OCI-LY3 (cell line): ENCODE results near the gene CFAP45.

Experiments
- EZH2phosphoT487 ChIP-seq: fragments of 200-600 bp; shearing (Covaris generic); IDR thresholded peaks from 2 replicates; pipeline ENCODE4 v1.6.1; 2018; ENCODE audit warnings: antibody characterized with exemption, mixed run types, low read depth
- TF ChIP-seq, protein P1 (sequence below): fragments of 200-600, 300-600 bp; sonication (generic); IDR thresholded peaks from 2 replicates; pipeline ENCODE4 v1.5.1; 2014; ENCODE audit warnings: antibody characterized with exemption, low read length, low read depth

DNA sequence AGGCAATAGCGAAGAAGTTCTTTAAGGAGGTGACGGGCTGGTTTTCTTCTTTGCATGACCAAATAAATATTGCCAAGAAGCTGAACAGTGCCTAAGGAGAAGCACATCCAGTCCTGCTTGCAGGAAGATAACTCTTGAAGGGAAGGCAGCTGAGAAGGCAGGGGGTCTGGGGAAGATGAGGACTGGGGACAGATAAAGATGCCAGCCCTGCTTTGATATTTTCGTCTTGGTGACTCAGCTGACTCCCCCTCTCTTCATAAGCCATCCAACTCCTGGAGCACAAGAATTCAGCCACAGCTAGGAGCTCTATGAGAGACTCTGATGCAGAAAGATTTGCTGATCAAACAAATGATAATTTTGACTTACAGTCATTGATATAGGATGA, 3.4 kb downstream of the CFAP45 start:
- TF ChIP-seq, protein P1, sequence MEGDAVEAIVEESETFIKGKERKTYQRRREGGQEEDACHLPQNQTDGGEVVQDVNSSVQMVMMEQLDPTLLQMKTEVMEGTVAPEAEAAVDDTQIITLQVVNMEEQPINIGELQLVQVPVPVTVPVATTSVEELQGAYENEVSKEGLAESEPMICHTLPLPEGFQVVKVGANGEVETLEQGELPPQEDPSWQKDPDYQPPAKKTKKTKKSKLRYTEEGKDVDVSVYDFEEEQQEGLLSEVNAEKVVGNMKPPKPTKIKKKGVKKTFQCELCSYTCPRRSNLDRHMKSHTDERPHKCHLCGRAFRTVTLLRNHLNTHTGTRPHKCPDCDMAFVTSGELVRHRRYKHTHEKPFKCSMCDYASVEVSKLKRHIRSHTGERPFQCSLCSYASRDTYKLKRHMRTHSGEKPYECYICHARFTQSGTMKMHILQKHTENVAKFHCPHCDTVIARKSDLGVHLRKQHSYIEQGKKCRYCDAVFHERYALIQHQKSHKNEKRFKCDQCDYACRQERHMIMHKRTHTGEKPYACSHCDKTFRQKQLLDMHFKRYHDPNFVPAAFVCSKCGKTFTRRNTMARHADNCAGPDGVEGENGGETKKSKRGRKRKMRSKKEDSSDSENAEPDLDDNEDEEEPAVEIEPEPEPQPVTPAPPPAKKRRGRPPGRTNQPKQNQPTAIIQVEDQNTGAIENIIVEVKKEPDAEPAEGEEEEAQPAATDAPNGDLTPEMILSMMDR = no peak
- TF ChIP-seq EZH2phosphoT487 = no peak
